HS-5 (cell line): ENCODE measurements around the gene HECW1.

ENCODE experiments used
- DNase-seq: peaks from one replicate; pipeline ENCODE4 v3.0.0-alpha.2; 2012; ENCODE audit warnings: low read depth

HECW1 gene

GRCh38 chr7:43509906-43510305, 397.5 kb downstream of the HECW1 start:
- no peak for DNase-seq

GRCh38 chr7:43511029-43511428, 398.6 kb downstream of the HECW1 start:
- no peak for DNase-seq

- no peak for DNase-seq
Observed at GRCh38 chr7:43511769-43512515, 399.5 kb downstream of the HECW1 start.

GRCh38 chr7:43513251-43513650, 400.8 kb downstream of the HECW1 start:
- DNase-seq = no peak

GRCh38 chr7:43516581-43517342, 404.3 kb downstream of the HECW1 start:
- no peak for DNase-seq

GRCh38 chr7:43517464-43517863, 405.0 kb downstream of the HECW1 start:
- DNase-seq = no peak

- no peak for DNase-seq
Observed at GRCh38 chr7:43520201-43520600, 407.8 kb downstream of the HECW1 start.

- no peak for DNase-seq
Observed at GRCh38 chr7:43522406-43523156, 410.1 kb downstream of the HECW1 start.

GRCh38 chr7:43528576-43529354, 416.3 kb downstream of the HECW1 start:
- no peak for DNase-seq

- DNase-seq = no peak
Observed at GRCh38 chr7:43530553-43531410, 418.3 kb downstream of the HECW1 start.

GRCh38 chr7:43531700-43532099, 419.3 kb downstream of the HECW1 start:
- DNase-seq = no peak

GRCh38 chr7:43533801-43534479, 421.5 kb downstream of the HECW1 start:
- DNase-seq = no peak

- no peak for DNase-seq
Observed at GRCh38 chr7:43535031-43535451, 422.6 kb downstream of the HECW1 start.

- peak; percentile 88 for DNase-seq
Observed at GRCh38 chr7:43535810-43536585, 423.6 kb downstream of the HECW1 start.

- DNase-seq = no peak
Observed at GRCh38 chr7:43536773-43537172, 424.3 kb downstream of the HECW1 start.

GRCh38 chr7:43537765-43538403, 425.4 kb downstream of the HECW1 start:
- no peak for DNase-seq

- DNase-seq = no peak
Observed at GRCh38 chr7:43538404-43538771, 425.9 kb downstream of the HECW1 start.

GRCh38 chr7:43540471-43540870, 428.0 kb downstream of the HECW1 start:
- no peak for DNase-seq

- no peak for DNase-seq
Observed at GRCh38 chr7:43542716-43543115, 430.3 kb downstream of the HECW1 start.
